Fibroblast of mammary gland (primary cell): ENCODE measurements around the gene MLF1.

Experiments used
- DNase-seq: peaks from one replicate; pipeline ENCODE4 v3.0.0-alpha.2; 2010; ENCODE audit warnings: low read depth
- H3K4me3 ChIP-seq: 2 replicates; pipeline ENCODE4 v1.5.1; 2011; ENCODE audit warnings: low read depth, mild to moderate bottlenecking, low read length, moderate library complexity; ENCODE audit not compliant: control insufficient read depth
- CTCF ChIP-seq: conservative IDR thresholded peaks from 2 replicates; pipeline ENCODE4 v1.5.1; 2011; ENCODE audit warnings: low read depth, low read length, inconsistent platforms; ENCODE audit not compliant: control insufficient read depth, insufficient read depth

The MLF1 gene

GRCh38 chr3:158625881-158626280 is 54.9 kb downstream of the MLF1 start:
- no peak for DNase-seq
- no peak overlapping the region for H3K4me3 ChIP-seq
- TF ChIP-seq CTCF: no peak

DNA sequence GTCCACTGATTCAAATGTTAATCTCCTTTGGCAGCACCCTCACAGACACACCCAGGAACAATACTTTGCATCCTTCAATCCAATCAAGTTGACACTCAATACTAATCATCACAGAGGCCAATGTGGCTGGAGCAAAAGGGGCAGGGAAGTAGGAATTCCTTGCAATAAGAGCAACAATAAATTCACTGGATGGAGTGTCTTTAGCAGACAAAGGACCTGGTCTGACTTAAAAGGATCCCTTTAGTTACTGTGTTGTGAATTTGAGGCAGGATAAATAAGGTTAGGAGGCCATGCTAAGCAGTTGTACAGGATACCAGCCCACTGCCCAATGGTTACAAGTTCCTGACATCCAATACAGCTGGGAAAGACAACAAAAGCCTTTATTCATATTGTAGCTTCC is 61.0 kb downstream of the MLF1 start:
- H3K4me3 ChIP-seq: no peak overlapping the region
- TF ChIP-seq CTCF: no peak
- no peak for DNase-seq

DNA sequence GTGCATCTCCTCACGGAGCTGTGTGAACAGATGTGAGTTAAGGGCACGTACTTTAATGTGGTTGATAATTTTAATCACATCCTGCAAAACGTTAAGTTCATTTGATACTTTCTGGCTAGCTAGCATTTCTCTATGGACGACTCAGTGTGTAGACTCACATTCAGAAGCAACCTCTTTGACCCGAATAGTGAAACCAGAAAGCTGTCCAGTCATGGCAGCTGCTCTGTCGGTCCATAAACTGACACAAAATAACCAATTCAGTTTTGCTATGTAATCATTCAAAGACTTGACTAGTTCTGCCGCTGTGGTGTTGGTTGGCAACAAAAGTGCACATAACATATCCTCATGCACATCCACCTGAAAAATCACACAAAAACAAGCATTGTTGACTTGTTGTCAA is 69.7 kb downstream of the MLF1 start:
- DNase-seq: no peak
- no peak for TF ChIP-seq CTCF

GRCh38 chr3:158642005-158642404 is 71.0 kb downstream of the MLF1 start:
- DNase-seq: no peak
- H3K4me3 ChIP-seq: no peak overlapping the region
- TF ChIP-seq CTCF: no peak

More for the DNA sequence above, 69.7 kb downstream of the MLF1 start:
- no peak overlapping the region for H3K4me3 ChIP-seq

- H3K4me3 ChIP-seq: no peak overlapping the region
- DNase-seq: peak; percentile 5
- no peak for TF ChIP-seq CTCF
Measured at GRCh38 chr3:158642474-158643210, 71.6 kb downstream of the MLF1 start.

DNA sequence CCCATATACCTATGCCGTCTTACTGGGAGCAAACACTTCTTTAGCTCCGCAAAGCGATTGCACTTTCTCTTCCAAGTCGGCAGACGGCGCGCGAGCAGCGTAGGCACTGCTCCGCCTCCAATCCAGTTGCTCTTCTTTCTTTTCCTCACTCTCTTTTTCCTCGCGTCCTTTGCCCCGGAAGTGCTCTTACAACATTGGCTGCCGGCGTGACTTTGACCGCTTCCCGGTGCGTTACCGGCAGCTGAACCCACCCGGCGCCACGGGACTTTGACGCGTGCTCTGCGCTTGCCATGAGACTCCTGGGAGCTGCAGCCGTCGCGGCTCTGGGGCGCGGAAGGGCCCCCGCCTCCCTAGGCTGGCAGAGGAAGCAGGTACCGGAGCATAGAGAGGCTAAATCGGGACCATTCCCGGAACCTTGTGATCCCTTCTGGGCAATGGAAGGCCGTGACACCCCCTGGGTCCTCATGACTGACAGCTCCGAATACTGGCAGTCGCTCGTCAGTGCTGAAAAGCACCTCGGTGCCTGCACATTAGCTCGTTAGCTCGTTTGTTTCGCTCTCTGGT is 73.4 kb downstream of the MLF1 start, which contains the start of gene GFM1:
Gene GFM1 (plus strand): TSS at position 183 of the 564 bp plus-strand sequence. CDS start 108 bp downstream, at position 291.
- peak; percentile 95 for TF ChIP-seq CTCF
- peak within 1 kb of the TSS; percentile 97 for H3K4me3 ChIP-seq
- DNase-seq: peak; percentile 95
